Hepatocyte (in vitro differentiated cells): Measurements from ENCODE around the gene ABCB8.

Source experiments
- CTCF ChIP-seq: fragments of 200-600 bp; sonication (generic); IDR thresholded peaks from 2 replicates; pipeline ENCODE4 v1.5.1; 2016; ENCODE audit warnings: antibody characterized with exemption, mild to moderate bottlenecking; ENCODE audit not compliant: poor library complexity
- EZH2 ChIP-seq: fragments of 200-600 bp; sonication (generic); IDR thresholded peaks from 2 replicates; pipeline ENCODE4 v1.6.1; 2016; ENCODE audit warnings: antibody characterized with exemption, mild to moderate bottlenecking, borderline replicate concordance
- EZH2phosphoT487 ChIP-seq: fragments of 200-600 bp; sonication (generic); IDR thresholded peaks from one replicate; pipeline ENCODE4 v1.6.1; 2018; ENCODE audit warnings: antibody characterized with exemption, mild to moderate bottlenecking, low read depth, moderate library complexity; ENCODE audit not compliant: unreplicated experiment, severe bottlenecking

- TF ChIP-seq CTCF (no peak), EZH2 (no peak), EZH2phosphoT487 (no peak)
These were observed 44.3 kb upstream of the ABCB8 start for GRCh38 chr7:150983893-150984368.
